Trophoblast cell (in vitro differentiated cells and primary cell): ENCODE data around the gene CLEC4G.

Experiments
- DNase-seq, 2 donors: peaks; one replicate each; pipeline ENCODE4 v3.0.0-alpha.2; 2016
- H2AFZ ChIP-seq: 2 replicates; pipeline ENCODE4 v1.6.1; 2013; ENCODE audit warnings: low read length, moderate library complexity, mild to moderate bottlenecking; ENCODE audit not compliant: insufficient read depth, poor library complexity
- H2AK5ac ChIP-seq: 2 replicates; pipeline ENCODE4 v1.6.1; 2013; ENCODE audit warnings: mild to moderate bottlenecking, low read length
- H2BK120ac ChIP-seq: 2 replicates; pipeline ENCODE4 v1.6.1; 2013; ENCODE audit warnings: low read length, mild to moderate bottlenecking, moderate library complexity; ENCODE audit not compliant: insufficient read depth, poor library complexity
- H2BK12ac ChIP-seq: 2 replicates; pipeline ENCODE4 v1.6.1; 2013; ENCODE audit warnings: mild to moderate bottlenecking, low read length, moderate library complexity
- H2BK5ac ChIP-seq: 2 replicates; pipeline ENCODE4 v1.6.1; 2013; ENCODE audit warnings: low read length, low read depth, moderate library complexity, mild to moderate bottlenecking; ENCODE audit not compliant: poor library complexity
- H3K14ac ChIP-seq: 2 replicates; pipeline ENCODE4 v1.6.1; 2013; ENCODE audit warnings: mild to moderate bottlenecking, low read length
- H3K18ac ChIP-seq: 2 replicates; pipeline ENCODE4 v1.6.1; 2013; ENCODE audit warnings: mild to moderate bottlenecking, low read length
- H3K23ac ChIP-seq: 2 replicates; pipeline ENCODE4 v1.6.1; 2013; ENCODE audit warnings: low read length
- H3K27ac ChIP-seq: 2 replicates; pipeline ENCODE4 v1.5.1; 2013; ENCODE audit warnings: low read depth, mild to moderate bottlenecking, inconsistent platforms, low read length, moderate library complexity
- H3K27me3 ChIP-seq: 2 replicates; pipeline ENCODE4 v1.6.1; 2013; ENCODE audit warnings: inconsistent platforms, mild to moderate bottlenecking, low read length, moderate library complexity; ENCODE audit not compliant: insufficient read depth
- H3K36me3 ChIP-seq, 2 experiments: 1 replicate in 1 of 2; 2 replicates in 1 of 2; pipeline ENCODE4 v1.6.1; 2013; ENCODE audit warnings: low read length in 2 of 2, mild to moderate bottlenecking in 2 of 2, moderate library complexity in 1 of 2; ENCODE audit not compliant: insufficient read depth in 2 of 2, control insufficient read depth in 1 of 2
- H3K4ac ChIP-seq: 2 replicates; pipeline ENCODE4 v1.6.1; 2013; ENCODE audit warnings: low read depth, mild to moderate bottlenecking, low read length, moderate library complexity
- H3K4me1 ChIP-seq, 2 experiments: 1 replicate in 1 of 2; 2 replicates in 1 of 2; pipeline ENCODE4 v1.6.1; 2013; ENCODE audit warnings: low read length in 2 of 2, mild to moderate bottlenecking in 2 of 2, moderate library complexity in 1 of 2; ENCODE audit not compliant: insufficient read depth in 2 of 2, control insufficient read depth in 1 of 2
- H3K4me2 ChIP-seq: 2 replicates; pipeline ENCODE4 v1.6.1; 2013; ENCODE audit warnings: inconsistent platforms, mild to moderate bottlenecking, low read length, moderate library complexity
- H3K4me3 ChIP-seq: 2 replicates; pipeline ENCODE4 v1.5.1; 2013; ENCODE audit warnings: mild to moderate bottlenecking, low read depth, low read length, inconsistent platforms
- H3K79me1 ChIP-seq: one replicate; pipeline ENCODE4 v1.6.1; 2013; ENCODE audit warnings: low read length
- H3K79me2 ChIP-seq: 2 replicates; pipeline ENCODE4 v1.6.1; 2013; ENCODE audit warnings: low read length, mild to moderate bottlenecking; ENCODE audit not compliant: control insufficient read depth, insufficient read depth, poor library complexity
- H3K9ac ChIP-seq: 2 replicates; pipeline ENCODE4 v1.6.1; 2013; ENCODE audit warnings: mild to moderate bottlenecking, low read length
- H3K9me3 ChIP-seq: 2 replicates; pipeline ENCODE4 v1.6.1; 2013; ENCODE audit warnings: low read depth, mild to moderate bottlenecking, control low read depth, inconsistent platforms, low read length; ENCODE audit not compliant: insufficient read depth
- H4K12ac ChIP-seq: 2 replicates; pipeline ENCODE4 v1.6.1; 2013; ENCODE audit warnings: low read depth, mild to moderate bottlenecking, low read length, moderate library complexity
- H4K8ac ChIP-seq: 2 replicates; pipeline ENCODE4 v1.6.1; 2013; ENCODE audit warnings: low read depth, mild to moderate bottlenecking, low read length, moderate library complexity
- H4K91ac ChIP-seq: one replicate; pipeline ENCODE4 v1.6.1; 2013; ENCODE audit warnings: low read depth, mild to moderate bottlenecking, low read length, moderate library complexity
- WGBS: extraction: QIAGEN DNeasy Blood & Tissue Kit; methylation state at CpG from one replicate; pipeline ENCODE4 v1.1.7; 2013; ENCODE audit warnings: missing lambda C conversion rate; ENCODE audit not compliant: insufficient read length, insufficient coverage; ENCODE audit errors: extremely low coverage; 5-methylcytosine and 5-hydroxymethylcytosine counted together

Gene CLEC4G

GRCh38 chr19:7699417-7700401 lies 32.2 kb downstream of the CLEC4G start:
- Histone ChIP-seq H3K79me2 (no peaks in the 10 kb centered on the region), H2AK5ac (no peak overlapping the region), H3K4me3 (no peak overlapping the region), H3K14ac (no peak overlapping the region), H3K18ac (no peak overlapping the region), H3K36me3 (no peaks in the 10 kb centered on the region), H3K23ac (no peak overlapping the region), H4K12ac (no peak overlapping the region), H4K8ac (no peak overlapping the region), H4K91ac (no peak overlapping the region), H2BK120ac (no peak overlapping the region), H3K4me1 (no peaks in the 10 kb centered on the region), H3K79me1 (no peaks in the 10 kb centered on the region), H3K9ac (no peak overlapping the region), H3K27me3 (no peaks in the 10 kb centered on the region), H3K27ac (no peak overlapping the region), H2BK12ac (no peak overlapping the region), H3K4ac (no peak overlapping the region), H3K9me3 (no peaks in the 10 kb centered on the region), H3K4me2 (no peak overlapping the region), H2AFZ (no peak overlapping the region), H2BK5ac (no peak overlapping the region)
- no peak for DNase-seq
- no CpG with 5 or more reads among the region's 15 CpGs for WGBS

- Histone ChIP-seq H2BK120ac (no peak overlapping the region), H3K9ac (no peak overlapping the region), H4K8ac (no peak overlapping the region), H3K4ac (no peak overlapping the region), H4K12ac (no peak overlapping the region), H3K4me2 (no peak overlapping the region), H4K91ac (no peak overlapping the region), H3K4me1 (no peaks in the 10 kb centered on the region), H3K79me2 (no peaks in the 10 kb centered on the region), H2BK5ac (no peak overlapping the region), H2AFZ (no peak overlapping the region), H3K14ac (no peak overlapping the region), H3K27me3 (no peaks in the 10 kb centered on the region), H2AK5ac (no peak overlapping the region), H3K18ac (no peak overlapping the region), H3K79me1 (no peaks in the 10 kb centered on the region), H2BK12ac (no peak overlapping the region), H3K36me3 (no peaks in the 10 kb centered on the region), H3K4me3 (no peak overlapping the region), H3K9me3 (no peaks in the 10 kb centered on the region), H3K27ac (no peak overlapping the region), H3K23ac (no peak overlapping the region)
- no CpG with 5 or more reads among the region's 2 CpGs for WGBS
- DNase-seq: no peak
These were observed 32.9 kb downstream of the CLEC4G start for GRCh38 chr19:7699003-7699402.

GRCh38 chr19:7698583-7698982 lies 33.3 kb downstream of the CLEC4G start:
- Histone ChIP-seq H3K14ac (no peak overlapping the region), H2AFZ (no peak overlapping the region), H3K79me1 (no peaks in the 10 kb centered on the region), H3K4ac (no peak overlapping the region), H2BK12ac (no peak overlapping the region), H2AK5ac (no peak overlapping the region), H3K9me3 (no peaks in the 10 kb centered on the region), H3K27ac (no peak overlapping the region), H3K4me2 (no peak overlapping the region), H3K27me3 (no peaks in the 10 kb centered on the region), H4K8ac (no peak overlapping the region), H3K36me3 (no peaks in the 10 kb centered on the region), H4K12ac (no peak overlapping the region), H2BK120ac (no peak overlapping the region), H3K23ac (no peak overlapping the region), H3K18ac (no peak overlapping the region), H3K4me1 (no peaks in the 10 kb centered on the region), H4K91ac (no peak overlapping the region), H3K79me2 (no peaks in the 10 kb centered on the region), H2BK5ac (no peak overlapping the region), H3K4me3 (no peak overlapping the region), H3K9ac (no peak overlapping the region)
- WGBS: no CpG with 5 or more reads among the region's 11 CpGs
- DNase-seq: no peak

- no CpG with 5 or more reads among the region's 10 CpGs for WGBS
- H3K14ac ChIP-seq: no peak overlapping the region
- no peak overlapping the region for H3K23ac ChIP-seq
- no peaks in the 10 kb centered on the region for H3K79me2 ChIP-seq
- H4K12ac ChIP-seq: no peak overlapping the region
- H3K9me3 ChIP-seq: no peaks in the 10 kb centered on the region
- H3K79me1 ChIP-seq: no peaks in the 10 kb centered on the region
- no peak overlapping the region for H2AFZ ChIP-seq
- no peak overlapping the region for H3K4me2 ChIP-seq
- no peak overlapping the region for H3K9ac ChIP-seq
- H4K91ac ChIP-seq: no peak overlapping the region
- H3K36me3 ChIP-seq: no peaks in the 10 kb centered on the region
- no peak overlapping the region for H3K4ac ChIP-seq
- no peak overlapping the region for H4K8ac ChIP-seq
- no peak overlapping the region for H2BK120ac ChIP-seq
- no peak overlapping the region for H3K4me3 ChIP-seq
- no peaks in the 10 kb centered on the region for H3K27me3 ChIP-seq
- no peak overlapping the region for H2AK5ac ChIP-seq
- no peak overlapping the region for H3K27ac ChIP-seq
- H2BK5ac ChIP-seq: no peak overlapping the region
- H2BK12ac ChIP-seq: no peak overlapping the region
- H3K18ac ChIP-seq: no peak overlapping the region
- DNase-seq: no peak
- H3K4me1 ChIP-seq: no peaks in the 10 kb centered on the region
These were observed 34.1 kb downstream of the CLEC4G start for GRCh38 chr19:7697721-7698287.
